OCI-LY1 (cell line): ENCODE results near the gene BROX.

Source experiments
- CTCF ChIP-seq: fragments of 200-600 bp; sonication (generic), shearing (Covaris generic); IDR thresholded peaks from 2 replicates; pipeline ENCODE4 v1.5.1; 2017; ENCODE audit warnings: mild to moderate bottlenecking, antibody characterized with exemption, low read length, moderate library complexity, mixed read lengths
- EZH2 ChIP-seq: fragments of 200-600 bp; sonication (generic), shearing (Covaris generic); IDR thresholded peaks from 2 replicates; pipeline ENCODE4 v1.8.0; 2017; ENCODE audit warnings: borderline replicate concordance, mixed run types, mild to moderate bottlenecking, antibody characterized with exemption, low read length, moderate library complexity, mixed read lengths

- TF ChIP-seq EZH2 (no peak), CTCF (no peak)
Observed at GRCh38 chr1:222757646-222758268, 45.4 kb downstream of the BROX start.
